ENCODE data around the gene CTSE.

CTSE gene

DNA sequence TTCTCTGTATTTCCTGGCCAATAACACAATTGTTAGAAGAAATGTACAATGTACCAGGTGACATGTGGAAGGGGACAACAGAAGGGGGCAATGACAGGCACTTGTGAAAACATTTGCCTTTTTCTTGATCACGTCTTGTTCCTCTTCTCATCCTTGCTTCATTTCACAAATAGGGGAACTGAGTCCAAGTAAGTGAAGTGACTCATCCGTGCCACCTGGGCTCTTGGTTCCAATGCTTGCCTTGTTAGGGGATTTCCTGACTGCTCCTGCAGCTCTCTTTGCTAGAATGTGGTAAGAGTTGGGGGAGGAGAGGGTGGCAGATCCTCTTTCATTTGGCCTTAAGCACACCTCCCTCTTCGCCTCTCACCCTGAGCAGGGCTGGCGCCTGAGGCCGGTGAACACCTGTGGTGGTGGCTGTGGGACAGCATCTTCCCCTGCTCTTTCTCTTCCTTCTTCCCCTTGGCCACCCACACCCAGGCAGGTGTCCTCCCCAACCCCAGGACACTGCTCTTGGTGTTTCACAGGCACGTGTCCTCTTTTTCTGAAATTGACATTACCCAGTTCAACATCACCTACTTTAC, 27.1 kb upstream of the CTSE start:
- TF ChIP-seq, protein P1, sequence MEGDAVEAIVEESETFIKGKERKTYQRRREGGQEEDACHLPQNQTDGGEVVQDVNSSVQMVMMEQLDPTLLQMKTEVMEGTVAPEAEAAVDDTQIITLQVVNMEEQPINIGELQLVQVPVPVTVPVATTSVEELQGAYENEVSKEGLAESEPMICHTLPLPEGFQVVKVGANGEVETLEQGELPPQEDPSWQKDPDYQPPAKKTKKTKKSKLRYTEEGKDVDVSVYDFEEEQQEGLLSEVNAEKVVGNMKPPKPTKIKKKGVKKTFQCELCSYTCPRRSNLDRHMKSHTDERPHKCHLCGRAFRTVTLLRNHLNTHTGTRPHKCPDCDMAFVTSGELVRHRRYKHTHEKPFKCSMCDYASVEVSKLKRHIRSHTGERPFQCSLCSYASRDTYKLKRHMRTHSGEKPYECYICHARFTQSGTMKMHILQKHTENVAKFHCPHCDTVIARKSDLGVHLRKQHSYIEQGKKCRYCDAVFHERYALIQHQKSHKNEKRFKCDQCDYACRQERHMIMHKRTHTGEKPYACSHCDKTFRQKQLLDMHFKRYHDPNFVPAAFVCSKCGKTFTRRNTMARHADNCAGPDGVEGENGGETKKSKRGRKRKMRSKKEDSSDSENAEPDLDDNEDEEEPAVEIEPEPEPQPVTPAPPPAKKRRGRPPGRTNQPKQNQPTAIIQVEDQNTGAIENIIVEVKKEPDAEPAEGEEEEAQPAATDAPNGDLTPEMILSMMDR (IDR thresholded peaks at IDR 0.05) = no peak
- TF ChIP-seq ZFX (IDR thresholded peaks at IDR 0.05; ENCODE audit: borderline replicate concordance) = no peak
- H3K27ac ChIP-seq = no peak overlapping the region

DNA sequence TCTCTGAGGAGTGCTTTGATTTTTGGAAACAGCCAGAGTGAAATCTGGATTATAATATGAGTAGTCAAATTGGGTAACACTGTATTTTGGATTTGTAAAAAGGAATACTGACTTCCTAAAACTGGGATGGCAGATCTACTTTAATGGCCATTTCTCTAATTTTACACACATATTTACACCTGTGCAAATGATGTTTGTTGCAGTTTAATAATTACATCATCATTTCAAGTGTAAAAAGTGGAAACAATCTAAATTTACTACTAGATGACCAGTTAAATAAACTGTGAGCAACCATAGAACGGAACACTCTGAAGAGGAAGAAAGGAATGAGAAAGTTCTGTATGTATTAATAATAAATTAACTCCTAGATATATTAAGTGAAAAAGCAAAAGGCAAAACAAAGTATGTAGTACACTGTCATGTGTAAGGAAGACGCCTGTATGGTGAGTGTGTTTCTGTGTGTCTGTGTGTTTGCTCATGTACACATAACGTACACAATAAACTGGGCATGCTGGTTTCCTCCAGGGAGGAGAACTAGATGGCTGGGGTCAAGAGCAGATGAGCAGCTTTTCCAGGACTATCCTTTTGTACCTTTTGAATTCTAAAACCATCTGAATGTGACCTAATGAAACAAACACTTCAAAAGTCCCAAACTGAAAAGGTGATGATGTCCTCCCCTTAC, 26.4 kb upstream of the CTSE start:
- no peak overlapping the region for H3K27ac ChIP-seq
- TF ChIP-seq, protein P1 (IDR thresholded peaks at IDR 0.05) = no peak
- TF ChIP-seq ZFX (IDR thresholded peaks at IDR 0.05; ENCODE audit: borderline replicate concordance) = no peak

DNA sequence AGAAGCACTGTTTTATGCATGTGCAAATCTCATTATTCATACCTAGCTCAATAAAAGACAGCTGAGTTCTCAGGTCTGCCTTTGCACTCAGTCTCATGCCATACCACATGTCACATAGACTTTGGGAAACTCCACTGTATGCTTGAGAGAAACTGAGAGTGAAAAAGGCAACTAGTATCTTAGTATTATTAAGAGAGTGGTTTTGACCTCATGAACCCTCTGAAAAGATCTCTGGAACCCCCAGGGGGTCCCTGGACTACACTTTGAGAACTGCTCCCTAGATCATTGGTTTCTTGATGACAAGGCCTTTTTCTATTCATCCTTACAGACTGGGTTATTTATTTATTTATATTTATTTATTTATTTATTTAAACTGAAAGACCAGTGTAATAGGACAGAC, 25.6 kb upstream of the CTSE start:
- no peak for TF ChIP-seq ZFX (IDR thresholded peaks at IDR 0.05; ENCODE audit: borderline replicate concordance)
- TF ChIP-seq, protein P1 (IDR thresholded peaks at IDR 0.05) = no peak
- H3K27ac ChIP-seq = no peak overlapping the region

DNA sequence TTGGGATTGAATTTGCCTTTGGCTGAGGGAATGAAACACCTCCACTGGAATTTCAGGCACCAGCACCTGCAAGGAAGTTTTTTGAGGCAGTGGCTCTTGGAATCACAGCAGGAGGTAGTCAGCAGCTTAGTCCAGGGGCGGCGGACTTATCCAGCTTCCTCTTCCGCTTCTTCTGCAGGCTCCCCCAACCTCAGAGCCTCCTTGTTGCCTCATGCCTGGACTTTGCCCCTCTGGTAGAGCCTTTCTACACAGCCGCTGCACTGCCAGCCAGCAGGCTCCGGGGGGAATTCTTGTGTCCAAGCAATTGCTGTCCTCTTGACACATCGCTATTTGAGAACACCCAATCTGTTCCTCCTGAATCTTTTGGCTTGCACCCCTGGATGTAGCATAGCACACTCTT, 24.9 kb upstream of the CTSE start:
- H3K27ac ChIP-seq = no peak overlapping the region
- TF ChIP-seq ZFX (IDR thresholded peaks at IDR 0.05; ENCODE audit: borderline replicate concordance) = no peak
- TF ChIP-seq, protein P1 (IDR thresholded peaks at IDR 0.05) = no peak

DNA sequence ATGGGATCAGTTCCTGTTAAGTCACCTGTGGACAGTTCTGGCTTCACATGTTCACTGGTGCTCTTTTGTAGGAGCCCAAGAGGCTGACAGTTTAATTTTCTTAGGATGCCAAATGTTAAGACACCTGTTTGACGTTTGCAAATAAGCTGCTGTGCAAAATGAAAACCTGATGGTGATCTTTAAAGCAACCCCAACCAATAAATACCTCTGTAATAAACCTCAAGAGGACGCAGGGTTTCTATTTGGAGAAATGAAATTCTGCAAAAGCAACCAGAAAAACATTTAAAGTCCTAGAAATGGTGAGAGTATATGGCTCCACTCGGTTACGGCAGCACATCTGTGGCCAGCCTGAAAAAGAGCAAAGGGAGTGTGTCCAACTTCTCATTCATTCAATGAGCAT, 23.6 kb upstream of the CTSE start:
- no peak overlapping the region for H3K27ac ChIP-seq
- TF ChIP-seq, protein P1 (IDR thresholded peaks at IDR 0.05) = no peak
- TF ChIP-seq ZFX (IDR thresholded peaks at IDR 0.05; ENCODE audit: borderline replicate concordance) = no peak

DNA sequence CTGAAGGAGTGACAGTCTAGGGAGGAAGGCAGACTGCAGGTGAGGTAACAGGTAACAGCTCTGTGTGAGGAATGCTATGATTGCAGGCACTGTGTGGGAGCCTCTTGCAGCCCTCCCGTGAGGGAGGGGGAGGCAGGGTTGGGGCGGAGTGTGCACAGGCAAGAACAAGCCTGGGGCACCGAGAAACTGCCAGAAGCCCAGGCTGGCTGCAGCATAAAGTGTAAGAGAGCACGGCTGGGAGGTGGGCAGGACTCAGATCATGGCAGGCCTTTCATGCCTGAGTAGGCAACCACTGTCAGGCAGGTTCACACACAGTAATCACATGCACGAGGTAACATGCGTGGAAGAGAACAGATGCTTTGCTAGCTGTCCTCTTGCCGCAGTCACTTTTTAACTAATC, 17.9 kb upstream of the CTSE start:
- no peak overlapping the region for H3K27ac ChIP-seq
- no peak for TF ChIP-seq ZFX (IDR thresholded peaks at IDR 0.05; ENCODE audit: borderline replicate concordance)
- TF ChIP-seq, protein P1 (IDR thresholded peaks at IDR 0.05) = no peak

DNA sequence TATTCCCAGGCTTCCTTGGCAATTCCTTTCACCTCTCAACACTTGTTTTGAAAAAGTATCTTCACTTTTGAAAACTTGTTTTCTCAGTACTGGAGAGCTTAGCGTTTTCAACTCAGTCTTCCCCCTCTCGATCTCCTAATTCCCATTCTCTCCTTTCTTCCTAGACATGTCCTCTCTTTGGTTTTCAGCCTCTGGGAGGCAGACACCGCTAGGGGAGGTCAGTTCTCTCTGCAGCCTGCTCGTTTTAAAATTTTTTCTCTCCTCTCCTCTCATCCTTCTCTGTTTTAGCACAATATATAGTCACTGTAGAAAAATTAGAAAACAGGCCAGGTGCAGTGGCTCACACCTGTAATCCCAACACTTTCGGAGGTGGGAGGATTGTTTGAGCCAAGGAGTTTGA, 16.6 kb upstream of the CTSE start:
- H3K27ac ChIP-seq = no peak overlapping the region
- TF ChIP-seq ZFX (IDR thresholded peaks at IDR 0.05; ENCODE audit: borderline replicate concordance) = no peak
- TF ChIP-seq, protein P1 (IDR thresholded peaks at IDR 0.05) = no peak

All from 22Rv1 (cell line).